Natural killer cell treated with Interleukin-12 subunit alpha and Interleukin-12 subunit beta and Interleukin-15 and Interleukin-18, amount 100 ng/mL, for 72 hours (primary cell): ENCODE results near the gene OSGIN1. TPM values are rescaled to one million over a fixed set of nuclear protein-coding genes. Genes with fewer than 3 reads are reported as not detected.

Source experiments
- ATAC-seq, 2 donors: fragments of 150-1000 bp; cut with Tn5 transposase in 1 of 2; sonication (Bioruptor Pico), chemical (Tn5 transposase) in 1 of 2; 2 replicates each; pipeline ENCODE4 v1.10.0; 2021
- DNase-seq: peaks from one replicate; pipeline ENCODE4 v3.0.0; 2022; ENCODE audit warnings: low spot score
- H3K27ac Mint-ChIP-seq, 2 donors: 1 replicate in 1 of 2; 2 replicates in 1 of 2; pipeline ENCODE4 v1.8.0; 2022; ENCODE audit warnings: mixed read lengths in 2 of 2, mild to moderate bottlenecking in 1 of 2, moderate library complexity in 1 of 2
- H3K27me3 Mint-ChIP-seq, 2 donors: 1 replicate in 1 of 2; 2 replicates in 1 of 2; pipeline ENCODE4 v1.8.0; 2022; ENCODE audit warnings: mixed read lengths in 2 of 2
- H3K36me3 Mint-ChIP-seq: one replicate; pipeline ENCODE4 v1.8.0; 2022; ENCODE audit warnings: mixed read lengths
- H3K4me1 Mint-ChIP-seq, 2 donors: 1 replicate in 1 of 2; 2 replicates in 1 of 2; pipeline ENCODE4 v1.8.0; 2022; ENCODE audit warnings: low read depth in 2 of 2, mixed read lengths in 2 of 2, mild to moderate bottlenecking in 1 of 2
- H3K4me3 Mint-ChIP-seq: one replicate; pipeline ENCODE4 v1.8.0; 2022; ENCODE audit warnings: mixed read lengths
- H3K9me3 Mint-ChIP-seq: 2 replicates; pipeline ENCODE4 v1.8.0; 2022; ENCODE audit warnings: mixed read lengths
- total RNA-seq, 2 donors: library from RNA; stranded (reverse); gene quantifications; one replicate each; pipeline ENCODE4 v1.2.3, GENCODE V29; 2022

The OSGIN1 gene
- total RNA-seq, 2 donors from 2014 or later, result 0.38 TPM; not detected in 1

DNA sequence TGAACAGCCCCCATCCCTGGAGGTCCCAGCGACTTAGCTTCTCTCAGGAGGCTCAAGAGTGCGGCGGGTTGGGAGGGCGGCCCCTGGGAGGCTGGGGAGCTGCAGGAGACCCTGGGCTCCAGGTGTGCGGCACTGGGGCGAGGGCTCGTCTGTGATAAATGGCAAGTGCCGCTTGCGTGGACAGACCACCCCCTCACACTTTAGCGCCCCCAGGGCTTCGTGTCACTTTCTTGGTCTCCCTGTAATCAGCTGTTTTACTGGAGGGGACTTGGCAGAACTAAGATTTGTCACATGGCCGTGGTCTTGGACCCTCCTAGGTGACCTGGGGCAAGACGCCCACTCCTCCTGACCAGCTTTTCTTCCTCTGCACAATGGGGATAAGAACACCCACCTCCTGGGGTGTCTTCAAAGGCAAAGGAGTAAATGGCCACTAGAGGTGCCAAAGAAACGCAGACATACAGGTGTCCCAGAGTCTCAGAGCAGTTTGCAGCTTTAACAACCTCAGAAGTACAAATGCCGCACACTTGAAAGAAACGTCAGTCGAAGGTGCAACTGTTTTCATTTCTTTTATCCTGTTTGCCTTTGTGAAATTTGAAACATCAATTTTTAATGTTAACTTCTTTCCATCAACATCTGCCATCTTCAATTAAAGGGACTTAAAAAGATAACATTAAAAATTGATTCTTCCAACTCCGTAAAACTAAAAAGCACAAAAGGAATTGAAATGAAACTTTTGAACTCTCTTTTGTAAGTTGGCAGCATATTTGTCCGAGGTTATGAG, 946 bp downstream of the OSGIN1 start:
- Mint-ChIP-seq H3K4me3 (no peak overlapping the region), H3K27ac (no peak overlapping the region), H3K36me3 (no peaks in the 10 kb centered on the region), H3K9me3 (no peaks in the 10 kb centered on the region), H3K4me1 (no peaks in the 10 kb centered on the region), H3K27me3 (peaks cover 8 to 12% of the 10 kb centered on the region in 2 donors)
- DNase-seq (no peak), ATAC-seq (no peak)

GRCh38 chr16:83954577-83955016, 1.6 kb downstream of the OSGIN1 start:
- ATAC-seq, result no peak
- Mint-ChIP-seq H3K27ac (no peak overlapping the region), H3K4me1 (no peaks in the 10 kb centered on the region), H3K36me3 (no peaks in the 10 kb centered on the region), H3K27me3 (peaks cover 8 to 12% of the 10 kb centered on the region in 2 donors), H3K4me3 (no peak overlapping the region), H3K9me3 (no peaks in the 10 kb centered on the region)
- DNase-seq, result no peak

DNA sequence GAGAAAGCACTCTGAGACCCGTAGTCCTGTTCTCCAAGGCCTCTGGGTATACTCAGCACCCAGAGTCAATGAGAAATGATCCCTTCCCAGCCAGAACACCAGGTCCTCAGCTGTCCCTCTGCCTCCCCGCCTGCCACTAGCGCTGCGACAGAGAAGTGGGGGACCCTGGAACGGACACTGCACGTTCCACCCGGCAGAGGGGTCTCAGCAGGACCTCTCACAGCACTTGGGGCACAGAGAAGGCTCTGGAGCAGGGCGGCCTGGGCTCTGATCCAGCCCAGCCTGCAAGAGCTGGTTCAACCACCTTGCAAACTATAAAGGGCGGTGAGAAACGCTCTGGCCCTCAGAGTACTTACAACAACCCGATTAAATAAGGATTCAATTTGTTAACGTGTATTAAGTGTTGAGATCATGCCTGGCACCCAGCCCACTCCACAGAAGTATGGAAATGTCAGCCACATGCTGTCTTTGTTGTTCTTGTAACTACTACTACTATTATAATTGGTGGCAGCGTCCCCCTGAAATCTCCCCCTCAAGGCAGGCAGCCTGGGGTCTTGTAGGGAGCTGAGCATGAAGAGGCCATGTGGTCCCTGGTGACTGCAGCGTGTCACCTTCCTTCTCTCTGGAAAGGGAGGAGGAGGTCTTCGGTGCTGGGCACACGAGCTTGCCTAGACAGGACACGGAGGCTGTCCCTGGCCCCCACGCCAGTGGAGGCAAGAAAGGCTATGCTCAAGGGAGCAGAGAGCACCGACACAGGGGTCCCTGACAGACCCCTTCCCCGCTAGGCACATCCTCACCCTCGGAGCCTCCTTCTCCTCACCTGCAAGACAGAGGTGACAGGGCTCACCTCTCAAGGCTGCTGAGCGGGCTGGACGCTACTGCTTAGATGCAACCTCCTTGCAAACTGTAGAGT, 2.4 kb downstream of the OSGIN1 start:
- Mint-ChIP-seq H3K27me3 (peaks cover 8 to 12% of the 10 kb centered on the region in 2 donors), H3K4me3 (no peak overlapping the region), H3K27ac (no peak overlapping the region), H3K36me3 (no peaks in the 10 kb centered on the region), H3K9me3 (no peaks in the 10 kb centered on the region), H3K4me1 (no peaks in the 10 kb centered on the region)
- DNase-seq (no peak), ATAC-seq (no peak)

DNA sequence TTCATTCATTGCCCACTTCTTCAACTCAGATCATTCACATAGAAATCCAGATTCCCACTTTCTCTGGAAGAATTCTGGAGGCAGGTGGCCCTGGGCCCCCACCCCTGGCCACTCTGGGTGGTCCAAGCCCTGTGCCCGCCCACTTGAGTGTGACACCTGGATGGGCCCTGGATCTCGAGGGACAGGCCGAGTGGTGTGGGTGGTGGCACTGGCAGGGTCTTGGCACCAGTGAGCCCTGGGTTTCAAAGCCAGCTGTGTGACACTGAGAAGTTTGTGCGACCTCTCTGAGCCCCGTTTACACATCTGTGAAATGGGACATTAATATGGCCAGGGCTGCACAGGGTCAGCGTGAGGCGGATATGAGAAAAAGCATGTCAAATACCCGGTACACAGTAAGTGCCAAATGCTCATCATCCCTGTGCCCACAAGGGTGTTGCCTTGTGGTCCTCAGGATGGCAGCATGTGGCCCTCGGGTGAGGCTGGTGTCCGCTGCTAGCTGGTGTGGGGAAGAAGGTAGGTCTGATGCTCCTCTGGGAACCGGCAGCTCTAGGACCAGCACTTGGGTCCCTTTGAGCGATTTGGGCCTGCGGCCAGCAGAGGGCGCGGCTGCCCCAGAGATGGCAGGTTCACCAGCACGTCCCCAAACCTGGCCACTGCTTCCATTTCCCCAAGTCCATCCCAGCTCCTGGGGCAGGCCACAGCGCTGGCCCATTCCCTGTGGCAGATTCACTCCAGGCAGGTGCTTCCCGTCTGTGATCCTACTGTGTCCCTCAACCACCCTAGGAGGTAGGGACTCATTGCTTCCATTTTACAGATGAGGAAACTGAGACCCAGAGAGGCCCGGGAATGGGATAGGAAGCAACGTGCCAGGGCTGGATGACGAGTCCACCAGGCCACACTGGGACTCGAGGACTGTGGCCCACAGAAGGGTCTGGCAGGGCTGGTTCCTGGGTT, 3.6 kb downstream of the OSGIN1 start:
- Mint-ChIP-seq H3K27ac (no peak overlapping the region), H3K4me3 (no peak overlapping the region), H3K27me3 (peaks cover 8 to 12% of the 10 kb centered on the region in 2 donors), H3K9me3 (no peaks in the 10 kb centered on the region), H3K36me3 (no peaks in the 10 kb centered on the region), H3K4me1 (no peaks in the 10 kb centered on the region)
- DNase-seq (peak; percentile 74), ATAC-seq (peak; percentile 43 to 68)

GRCh38 chr16:83957296-83957855, 4.3 kb downstream of the OSGIN1 start:
- H3K27me3 Mint-ChIP-seq, result peaks cover 8 to 12% of the 10 kb centered on the region in 2 donors

GRCh38 chr16:83958137-83958845, 5.3 kb downstream of the OSGIN1 start:
- Mint-ChIP-seq H3K4me3 (no peak overlapping the region), H3K27ac (no peak overlapping the region), H3K27me3 (peaks cover 8 to 12% of the 10 kb centered on the region in 2 donors), H3K36me3 (no peaks in the 10 kb centered on the region), H3K4me1 (no peaks in the 10 kb centered on the region), H3K9me3 (no peaks in the 10 kb centered on the region)
- DNase-seq (no peak), ATAC-seq (no peak)

More at GRCh38 chr16:83957296-83957855, 4.3 kb downstream of the OSGIN1 start:
- no peak for ATAC-seq
- H3K36me3 Mint-ChIP-seq, result no peaks in the 10 kb centered on the region
- no peak for DNase-seq
- no peak overlapping the region for H3K4me3 Mint-ChIP-seq
- no peaks in the 10 kb centered on the region for H3K4me1 Mint-ChIP-seq
- H3K9me3 Mint-ChIP-seq, result no peaks in the 10 kb centered on the region
- H3K27ac Mint-ChIP-seq, result no peak overlapping the region

DNA sequence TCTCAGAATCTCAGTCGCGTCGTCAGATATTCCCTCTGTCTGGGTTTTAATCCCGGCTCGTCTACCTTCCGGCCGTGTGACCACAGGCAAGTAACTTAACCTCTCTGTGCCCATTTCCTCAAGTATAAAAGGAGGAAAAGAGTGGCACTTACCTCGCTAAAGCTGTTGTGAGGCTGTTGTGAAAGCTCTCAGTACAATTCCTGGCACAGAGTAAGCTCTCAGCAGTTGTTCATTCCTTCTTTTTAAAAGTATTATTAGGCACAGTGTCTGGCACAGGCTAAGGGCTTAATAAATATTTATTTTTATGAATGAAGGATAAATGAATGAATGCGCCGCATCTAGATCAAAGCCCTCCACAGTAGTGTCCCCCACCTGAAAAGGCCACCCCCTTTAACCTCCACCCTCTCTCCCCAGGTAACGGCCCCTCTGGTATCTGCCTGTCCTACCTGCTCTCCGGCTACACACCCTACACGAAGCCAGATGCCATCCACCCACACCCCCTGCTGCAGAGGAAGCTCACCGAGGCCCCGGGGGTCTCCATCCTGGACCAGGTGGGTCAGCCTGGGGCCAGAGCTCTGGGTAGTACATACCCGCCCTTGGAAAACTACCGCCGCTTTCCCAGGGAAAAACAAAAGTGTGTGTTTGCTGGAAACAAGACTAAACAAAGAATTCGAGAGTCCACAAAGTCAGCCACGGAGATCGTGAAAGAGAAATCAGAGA, 6.0 kb downstream of the OSGIN1 start:
- ATAC-seq, result no peak
- Mint-ChIP-seq H3K9me3 (no peaks in the 10 kb centered on the region), H3K27me3 (peaks cover 7 to 10% of the 10 kb centered on the region in 2 donors), H3K36me3 (no peaks in the 10 kb centered on the region), H3K4me3 (no peak overlapping the region), H3K4me1 (no peaks in the 10 kb centered on the region), H3K27ac (no peak overlapping the region)
- DNase-seq, result no peak

GRCh38 chr16:83959656-83960434, 6.8 kb downstream of the OSGIN1 start:
- Mint-ChIP-seq H3K4me1 (no peaks in the 10 kb centered on the region), H3K9me3 (no peaks in the 10 kb centered on the region), H3K4me3 (no peak overlapping the region), H3K27me3 (peaks cover 0 to 2% of the 10 kb centered on the region in 2 donors), H3K27ac (no peak overlapping the region), H3K36me3 (no peaks in the 10 kb centered on the region)
- ATAC-seq (no peak), DNase-seq (no peak)

DNA sequence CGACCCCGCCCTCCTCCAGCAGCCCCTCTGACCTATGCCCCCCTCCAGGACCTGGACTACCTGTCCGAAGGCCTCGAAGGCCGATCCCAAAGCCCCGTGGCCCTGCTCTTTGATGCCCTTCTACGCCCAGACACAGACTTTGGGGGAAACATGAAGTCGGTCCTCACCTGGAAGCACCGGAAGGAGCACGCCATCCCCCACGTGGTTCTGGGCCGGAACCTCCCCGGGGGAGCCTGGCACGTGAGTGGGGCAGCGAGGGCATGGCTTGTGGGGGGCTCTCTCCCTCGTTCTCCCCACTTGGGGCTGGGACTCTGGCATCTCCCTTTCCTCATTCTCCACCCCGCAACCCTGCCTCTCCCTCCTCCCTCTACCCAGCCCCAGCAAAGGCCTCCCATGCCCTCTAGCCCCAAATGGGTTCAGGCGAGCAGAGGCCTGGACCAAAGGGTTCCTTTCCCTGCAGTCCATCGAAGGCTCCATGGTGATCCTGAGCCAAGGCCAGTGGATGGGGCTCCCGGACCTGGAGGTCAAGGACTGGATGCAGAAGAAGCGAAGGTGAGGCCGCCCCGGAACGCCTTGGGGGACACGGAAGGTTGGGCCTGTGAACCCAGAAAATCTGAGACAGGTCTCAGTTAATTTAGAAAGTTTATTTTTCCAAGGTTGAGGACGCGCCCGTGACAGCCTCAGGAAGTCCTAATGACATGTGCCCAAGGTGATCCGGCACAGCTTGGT, 7.6 kb downstream of the OSGIN1 start:
- Mint-ChIP-seq H3K36me3 (no peaks in the 10 kb centered on the region), H3K9me3 (no peaks in the 10 kb centered on the region), H3K4me3 (no peak overlapping the region), H3K27ac (no peak overlapping the region), H3K27me3 (no peaks in the 10 kb centered on the region), H3K4me1 (no peaks in the 10 kb centered on the region)
- no peak for DNase-seq
- ATAC-seq, result no peak

DNA sequence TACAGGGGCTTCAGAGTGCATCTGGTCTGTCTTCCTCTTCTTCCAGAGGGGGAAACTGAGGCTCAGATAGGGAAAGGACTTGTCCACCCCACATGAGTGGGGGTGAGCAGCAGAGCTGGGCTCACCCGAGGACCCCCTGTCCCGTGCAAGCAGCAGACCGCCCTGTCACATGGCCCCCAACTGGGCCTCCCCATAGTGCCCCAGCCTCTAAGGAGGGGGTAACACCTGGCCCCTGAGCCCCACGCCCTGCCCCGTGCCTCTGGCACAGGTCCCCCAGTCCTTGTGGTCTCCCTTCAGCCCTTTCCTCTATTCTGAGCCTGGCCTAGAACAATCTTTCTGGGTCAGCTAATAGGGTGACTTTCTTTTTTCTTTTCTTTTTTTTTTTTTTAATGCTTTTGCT, 8.6 kb downstream of the OSGIN1 start:
- Mint-ChIP-seq H3K27ac (no peak overlapping the region), H3K27me3 (no peaks in the 10 kb centered on the region), H3K4me3 (no peak overlapping the region), H3K36me3 (no peaks in the 10 kb centered on the region), H3K4me1 (no peaks in the 10 kb centered on the region), H3K9me3 (no peaks in the 10 kb centered on the region)
- DNase-seq, result no peak
- no peak for ATAC-seq
